ENCODE data around the gene BCORL1.

BCORL1 gene

GRCh38 chrX:129956145-129956544 is 26.3 kb upstream of the BCORL1 start:
- no peak overlapping the region for H3K4me3 ChIP-seq (ENCODE audit: low read length)
- no peak for DNase-seq (ENCODE audit: low read depth)
- no peak for TF ChIP-seq CTCF (conservative IDR thresholded peaks at IDR 0.05; ENCODE audit: low read length)

GRCh38 chrX:129956765-129957164 is 25.7 kb upstream of the BCORL1 start:
- no peak for TF ChIP-seq CTCF (conservative IDR thresholded peaks at IDR 0.05; ENCODE audit: low read length)
- H3K4me3 ChIP-seq (ENCODE audit: low read length) = peak overlapping the region; percentile 35
- DNase-seq (ENCODE audit: low read depth) = no peak

- H3K4me3 ChIP-seq (ENCODE audit: low read length) = peak overlapping the region; percentile 47
- TF ChIP-seq CTCF (conservative IDR thresholded peaks at IDR 0.05; ENCODE audit: low read length) = no peak
- DNase-seq (ENCODE audit: low read depth) = peak; percentile 38
These were observed 25.0 kb upstream of the BCORL1 start for GRCh38 chrX:129957241-129958082.

GRCh38 chrX:129958083-129958465 is 24.4 kb upstream of the BCORL1 start:
- no peak overlapping the region for H3K4me3 ChIP-seq (ENCODE audit: low read length)
- no peak for TF ChIP-seq CTCF (conservative IDR thresholded peaks at IDR 0.05; ENCODE audit: low read length)
- no peak for DNase-seq (ENCODE audit: low read depth)

- no peak for DNase-seq (ENCODE audit: low read depth)
- no peak for TF ChIP-seq CTCF (conservative IDR thresholded peaks at IDR 0.05; ENCODE audit: low read length)
- H3K4me3 ChIP-seq (ENCODE audit: low read length) = no peak overlapping the region
These were observed 23.5 kb upstream of the BCORL1 start for GRCh38 chrX:129958814-129959492.

GRCh38 chrX:129959493-129959832 is 23.0 kb upstream of the BCORL1 start:
- no peak for DNase-seq (ENCODE audit: low read depth)
- H3K4me3 ChIP-seq (ENCODE audit: low read length) = no peak overlapping the region
- no peak for TF ChIP-seq CTCF (conservative IDR thresholded peaks at IDR 0.05; ENCODE audit: low read length)
